NCI-H2171 treated with DMSO at 0.1 percent for 48 hours (cell line): Measurements from ENCODE around the gene TIMP2.

Experiments used
- DNase-seq: peaks from one replicate; lab custom pipeline; 2025; lab: John Stamatoyannopoulos, UW

Gene TIMP2

DNA sequence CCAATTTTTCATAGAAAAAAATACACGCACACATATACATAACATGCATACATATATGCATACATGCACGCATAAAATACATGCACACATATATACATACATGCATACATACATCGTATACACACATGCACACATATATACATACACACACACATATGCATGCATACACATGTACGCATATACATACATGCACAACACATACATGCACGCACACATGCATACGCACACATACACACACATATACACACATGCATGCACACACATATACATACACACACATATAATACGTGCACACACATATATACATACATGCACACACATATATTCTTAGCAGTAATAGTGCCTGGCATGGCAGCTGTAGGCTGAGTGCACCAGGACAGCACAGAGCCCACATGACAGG lies 109.5 kb downstream of the TIMP2 start:
- DNase-seq, result no peak

DNA sequence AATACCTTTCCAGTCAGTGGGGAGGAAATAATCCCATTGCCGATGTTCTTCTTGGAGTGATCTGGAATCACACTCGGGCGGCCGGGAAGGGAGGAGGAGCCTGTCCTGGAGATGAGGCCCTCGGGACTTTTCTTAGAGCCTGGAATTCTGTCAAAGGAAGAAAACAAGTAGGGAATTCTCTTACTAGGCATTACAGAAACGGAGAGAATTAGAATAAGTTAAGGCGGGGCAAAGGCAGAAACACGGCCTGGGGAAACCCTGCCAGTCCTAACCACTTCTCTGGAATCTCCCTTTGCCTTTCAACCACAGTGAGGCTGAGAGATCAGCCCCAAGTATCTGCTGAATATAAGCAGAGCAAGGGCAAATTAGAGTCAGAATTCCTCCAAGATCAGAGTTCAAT lies 112.3 kb downstream of the TIMP2 start:
- DNase-seq, result no peak

DNA sequence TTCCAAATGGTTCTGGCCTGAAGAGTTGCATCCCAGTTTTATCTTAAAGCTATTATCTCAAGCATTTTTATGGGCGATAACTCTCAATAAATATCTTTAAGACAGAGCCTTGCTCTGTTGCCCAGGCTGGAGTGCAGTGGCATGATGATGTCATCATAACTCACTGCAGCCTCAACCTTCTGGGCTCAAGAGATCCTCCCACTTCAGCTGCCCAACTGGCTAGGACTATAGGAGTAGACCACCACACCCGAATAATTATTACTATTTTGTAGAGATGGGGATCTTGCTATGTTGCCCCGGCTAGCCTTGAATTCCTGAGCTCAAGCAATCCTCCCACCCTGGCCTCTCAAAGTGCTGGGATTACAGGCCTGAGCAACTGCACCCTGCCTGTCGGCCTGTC lies 117.0 kb downstream of the TIMP2 start:
- no peak for DNase-seq

DNA sequence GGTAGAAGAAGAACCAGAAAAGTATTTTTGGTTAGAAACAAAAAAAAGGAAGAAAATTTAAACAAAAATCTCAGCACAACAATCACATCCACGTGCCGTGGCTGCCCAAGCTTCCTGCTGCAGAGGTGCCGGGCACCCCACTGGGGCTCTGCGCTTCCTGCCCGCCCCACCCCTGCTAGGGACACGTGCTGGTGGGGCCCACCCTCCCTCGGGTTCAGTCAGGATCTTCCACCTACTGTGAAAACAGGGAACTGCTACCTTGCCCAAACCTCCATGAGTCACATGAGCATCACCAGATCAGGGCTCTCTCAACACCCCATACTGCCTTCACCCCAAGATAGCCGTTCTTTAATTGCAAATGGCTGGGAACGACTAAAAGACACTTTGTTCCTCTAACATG lies 118.7 kb downstream of the TIMP2 start:
- DNase-seq, result no peak

DNA sequence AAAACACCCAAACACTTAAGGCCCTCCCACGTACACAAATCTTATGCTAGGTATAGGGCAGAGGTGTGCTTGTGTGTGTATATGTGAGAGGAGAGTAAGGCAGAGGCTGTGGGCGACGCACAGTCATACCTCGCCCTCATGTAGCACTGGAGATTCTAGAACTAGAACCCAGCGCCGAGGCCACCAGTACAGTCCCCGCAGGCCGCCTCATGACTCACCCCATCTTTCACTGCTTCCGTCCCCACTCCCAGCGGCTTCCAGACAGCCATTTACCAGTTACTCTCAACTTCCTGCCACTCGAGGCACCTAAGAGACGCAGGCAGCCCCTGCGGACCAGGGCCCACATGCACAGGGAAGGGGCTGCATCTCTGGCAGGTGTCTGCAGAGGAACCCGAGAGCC lies 119.9 kb downstream of the TIMP2 start:
- DNase-seq, result no peak

DNA sequence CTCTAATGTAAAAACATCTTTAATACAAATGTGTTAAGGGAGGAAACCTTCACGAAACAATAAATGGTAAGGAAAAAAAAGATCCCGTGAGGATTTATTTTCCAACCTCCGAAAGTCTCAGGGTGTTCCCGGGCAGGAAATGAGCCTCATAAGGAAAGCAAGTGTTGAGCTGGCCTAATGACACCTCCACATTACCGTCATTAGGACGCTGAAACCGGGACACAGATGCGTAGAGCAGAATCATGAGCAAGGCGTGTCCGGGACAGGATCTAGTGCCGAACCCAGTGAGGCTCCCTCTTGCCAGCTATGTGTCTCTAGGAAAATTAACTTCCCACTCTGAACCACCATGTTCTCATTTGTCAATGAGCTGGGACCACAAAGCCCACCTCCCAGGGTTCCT lies 120.4 kb downstream of the TIMP2 start:
- DNase-seq, result no peak

DNA sequence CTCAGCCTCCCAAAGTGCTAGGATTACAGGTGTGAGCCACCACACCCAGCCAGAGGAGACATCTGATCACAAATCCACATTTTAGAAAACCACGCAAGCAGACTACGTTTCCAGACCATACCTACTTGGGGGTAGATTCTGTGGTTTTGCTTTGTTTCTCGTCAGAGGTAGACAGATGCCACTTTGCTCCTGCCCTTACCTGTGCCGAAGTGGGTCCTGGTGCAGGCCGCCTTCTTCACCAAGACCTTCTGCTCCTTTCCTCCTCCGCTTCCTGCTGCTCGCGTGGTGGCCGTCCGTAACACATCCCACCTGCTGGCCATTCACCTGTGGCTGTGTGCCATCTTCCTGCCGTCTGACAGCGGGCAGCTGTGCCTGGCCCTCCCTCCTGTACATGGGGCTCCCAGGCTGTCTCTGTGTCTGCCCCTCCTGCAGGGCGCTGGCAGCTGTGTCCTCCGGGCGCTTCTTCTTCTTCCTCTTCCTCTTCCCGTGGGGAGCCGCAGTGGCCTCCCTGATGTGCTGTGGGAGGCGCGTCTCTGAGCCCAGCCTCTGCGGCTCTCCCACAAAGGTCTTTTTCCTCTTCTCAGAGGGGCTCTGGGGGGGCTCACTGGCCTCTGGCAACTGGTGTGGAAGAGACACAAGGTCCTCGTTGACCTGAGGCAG lies 121.9 kb downstream of the TIMP2 start:
- no peak for DNase-seq
